Measurements from ENCODE around the gene SYCP2L.
"Not testable (repeated sequence)": the region's sequence is repeated elsewhere in the genome, so short reads cannot be mapped to it uniquely, and the experiment has no call there.

SYCP2L gene

DNA sequence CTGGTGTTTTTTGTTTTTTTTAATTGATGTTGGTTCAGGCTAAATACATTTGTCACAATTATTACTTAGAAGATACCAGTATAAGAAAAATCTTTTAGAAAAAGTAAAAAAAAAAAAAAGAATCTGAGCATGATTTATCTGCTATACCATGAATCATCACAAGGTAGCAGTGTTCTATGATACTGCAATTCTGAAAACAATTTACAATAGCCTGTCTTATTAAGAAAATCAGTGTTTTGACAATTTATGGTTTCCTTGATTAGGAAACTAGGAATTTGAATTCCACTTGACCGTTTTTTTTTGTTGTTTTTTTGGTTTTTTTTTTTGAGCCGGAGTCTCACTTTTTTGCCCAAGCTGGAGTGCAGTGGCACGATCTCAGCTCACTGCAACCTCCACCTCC is 39.2 kb upstream of the SYCP2L start:
- Histone ChIP-seq H3K4me1 (no peaks in the 10 kb centered on the region), H3K36me3 (no peaks in the 10 kb centered on the region), H3K4me3 (ENCODE audit: low read depth, low read length) (no peak overlapping the region), H3K9me3 (no peaks in the 10 kb centered on the region), H3K27me3 (0 out of 2 replicates have a peak, but pooled peaks cover under 1% of the 10 kb centered on the region)
- no peak for DNase-seq
- TF ChIP-seq, protein P1, sequence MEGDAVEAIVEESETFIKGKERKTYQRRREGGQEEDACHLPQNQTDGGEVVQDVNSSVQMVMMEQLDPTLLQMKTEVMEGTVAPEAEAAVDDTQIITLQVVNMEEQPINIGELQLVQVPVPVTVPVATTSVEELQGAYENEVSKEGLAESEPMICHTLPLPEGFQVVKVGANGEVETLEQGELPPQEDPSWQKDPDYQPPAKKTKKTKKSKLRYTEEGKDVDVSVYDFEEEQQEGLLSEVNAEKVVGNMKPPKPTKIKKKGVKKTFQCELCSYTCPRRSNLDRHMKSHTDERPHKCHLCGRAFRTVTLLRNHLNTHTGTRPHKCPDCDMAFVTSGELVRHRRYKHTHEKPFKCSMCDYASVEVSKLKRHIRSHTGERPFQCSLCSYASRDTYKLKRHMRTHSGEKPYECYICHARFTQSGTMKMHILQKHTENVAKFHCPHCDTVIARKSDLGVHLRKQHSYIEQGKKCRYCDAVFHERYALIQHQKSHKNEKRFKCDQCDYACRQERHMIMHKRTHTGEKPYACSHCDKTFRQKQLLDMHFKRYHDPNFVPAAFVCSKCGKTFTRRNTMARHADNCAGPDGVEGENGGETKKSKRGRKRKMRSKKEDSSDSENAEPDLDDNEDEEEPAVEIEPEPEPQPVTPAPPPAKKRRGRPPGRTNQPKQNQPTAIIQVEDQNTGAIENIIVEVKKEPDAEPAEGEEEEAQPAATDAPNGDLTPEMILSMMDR (IDR thresholded peaks at IDR 0.05; ENCODE audit: low read depth, low read length), result peak; percentile 19; the same call in 1 of the 2 replicates

DNA sequence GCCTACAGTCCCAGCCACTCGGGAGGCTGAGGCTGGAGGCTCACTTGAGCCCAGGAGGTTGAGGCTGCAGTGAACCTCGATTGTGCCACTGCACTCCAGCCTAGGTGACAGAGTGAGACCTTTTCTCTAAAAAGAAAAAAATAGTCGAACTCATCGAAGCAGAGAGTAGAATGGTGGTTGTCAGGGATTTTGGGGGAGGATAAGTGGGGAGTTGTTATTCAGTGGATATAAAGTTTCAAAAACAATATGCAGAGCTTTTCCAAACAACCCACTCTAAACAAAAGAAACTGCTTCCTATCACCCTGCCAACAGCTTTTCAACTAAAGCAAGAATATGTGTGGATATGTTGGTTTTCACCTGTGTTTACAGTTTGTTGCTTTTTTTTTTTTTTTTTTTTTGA is 37.0 kb upstream of the SYCP2L start:
- TF ChIP-seq, protein P1 (IDR thresholded peaks at IDR 0.05; ENCODE audit: low read depth, low read length), result no peak
- no peak for DNase-seq
- Histone ChIP-seq H3K36me3 (no peaks in the 10 kb centered on the region), H3K4me1 (no peaks in the 10 kb centered on the region), H3K27me3 (no peaks in the 10 kb centered on the region), H3K4me3 (ENCODE audit: low read depth, low read length) (no peak overlapping the region), H3K9me3 (no peaks in the 10 kb centered on the region)

DNA sequence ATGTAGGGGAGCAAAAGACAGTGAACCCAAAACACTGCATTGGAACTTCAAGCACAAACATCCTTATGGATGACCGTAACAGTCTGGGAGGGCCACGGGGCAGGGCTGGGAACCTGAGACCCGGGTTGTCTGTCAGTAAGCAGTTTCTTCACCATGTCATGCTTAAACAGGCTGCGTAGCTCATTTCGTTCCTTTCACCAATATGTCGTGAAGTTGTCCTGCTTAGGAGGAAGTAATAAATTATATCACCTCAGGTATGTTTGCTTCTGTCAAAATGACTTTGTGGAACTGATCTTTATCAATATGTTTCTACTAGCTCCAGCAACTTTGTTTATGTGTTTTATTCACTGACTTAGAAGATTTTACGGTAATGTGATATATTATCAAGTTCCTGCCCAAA is 36.1 kb upstream of the SYCP2L start:
- H3K4me1 ChIP-seq, result no peaks in the 10 kb centered on the region
- no peaks in the 10 kb centered on the region for H3K9me3 ChIP-seq
- DNase-seq, result no peak
- TF ChIP-seq, protein P1 (IDR thresholded peaks at IDR 0.05; ENCODE audit: low read depth, low read length), result no peak
- no peaks in the 10 kb centered on the region for H3K36me3 ChIP-seq
- H3K4me3 ChIP-seq (ENCODE audit: low read depth, low read length), result no peak overlapping the region
- H3K27me3 ChIP-seq, result no peaks in the 10 kb centered on the region

DNA sequence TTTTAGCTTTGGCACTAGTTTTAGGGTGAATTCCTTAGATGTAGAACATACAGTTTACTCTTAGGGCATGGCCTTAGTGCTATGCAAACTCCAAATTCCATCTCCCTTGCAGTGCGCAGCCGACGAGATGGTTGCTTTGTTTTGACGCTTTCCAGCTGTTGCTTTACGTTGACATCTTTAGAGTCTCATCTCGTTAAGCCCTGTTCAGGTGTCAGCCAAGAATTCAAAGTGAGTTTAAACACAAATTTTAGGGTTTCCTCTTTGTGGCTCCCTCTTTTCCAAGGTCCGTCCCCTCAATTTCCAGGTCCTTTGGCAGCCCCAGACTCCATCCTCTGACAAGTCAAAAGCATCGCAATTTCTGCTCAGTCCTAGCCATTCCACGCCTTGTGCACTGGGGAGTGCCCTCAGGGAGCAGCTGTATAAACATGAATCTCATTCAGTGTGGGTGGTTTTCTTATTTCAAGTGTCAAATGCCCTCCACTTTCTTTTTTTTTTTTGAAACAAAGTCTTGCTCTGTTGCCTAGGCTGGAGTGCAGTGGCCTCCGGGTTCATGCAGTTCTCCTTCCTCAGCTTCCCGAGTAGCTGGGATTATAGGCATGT is 34.4 kb upstream of the SYCP2L start:
- TF ChIP-seq, protein P1 (IDR thresholded peaks at IDR 0.05; ENCODE audit: low read depth, low read length), result no peak
- Histone ChIP-seq H3K4me3 (ENCODE audit: low read depth, low read length) (no peak overlapping the region), H3K36me3 (no peaks in the 10 kb centered on the region)

DNA sequence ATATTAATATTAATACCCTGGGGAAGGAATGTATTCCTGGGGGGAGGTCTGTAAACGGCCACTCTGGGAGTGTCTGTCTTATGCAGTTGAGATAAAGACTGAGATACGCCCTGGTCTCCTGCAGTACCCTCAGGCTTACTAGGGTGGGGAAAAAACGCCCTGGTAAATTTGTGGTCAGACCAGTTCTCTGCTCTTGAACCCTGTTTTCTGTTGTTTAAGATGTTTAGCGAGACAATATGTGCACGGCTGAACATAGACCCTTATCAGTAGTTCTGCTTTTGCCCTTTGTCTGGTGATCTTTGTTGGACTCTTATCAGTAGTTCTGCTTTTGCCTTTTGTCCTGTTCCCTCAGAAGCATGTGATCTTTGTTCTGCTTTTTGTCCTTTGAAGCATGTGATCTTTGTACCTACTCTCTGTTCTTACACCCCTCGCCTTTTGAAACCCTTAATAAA is 33.0 kb upstream of the SYCP2L start:
- not testable (repeated sequence) for H3K9me3 ChIP-seq; H3K27me3 ChIP-seq; H3K36me3 ChIP-seq; H3K4me3 ChIP-seq (ENCODE audit: low read depth, low read length); H3K4me1 ChIP-seq; DNase-seq

More for the DNA sequence above, 34.4 kb upstream of the SYCP2L start:
- Histone ChIP-seq H3K4me1 (no peaks in the 10 kb centered on the region), H3K9me3 (no peaks in the 10 kb centered on the region), H3K27me3 (no peaks in the 10 kb centered on the region)
- no peak for DNase-seq

DNA sequence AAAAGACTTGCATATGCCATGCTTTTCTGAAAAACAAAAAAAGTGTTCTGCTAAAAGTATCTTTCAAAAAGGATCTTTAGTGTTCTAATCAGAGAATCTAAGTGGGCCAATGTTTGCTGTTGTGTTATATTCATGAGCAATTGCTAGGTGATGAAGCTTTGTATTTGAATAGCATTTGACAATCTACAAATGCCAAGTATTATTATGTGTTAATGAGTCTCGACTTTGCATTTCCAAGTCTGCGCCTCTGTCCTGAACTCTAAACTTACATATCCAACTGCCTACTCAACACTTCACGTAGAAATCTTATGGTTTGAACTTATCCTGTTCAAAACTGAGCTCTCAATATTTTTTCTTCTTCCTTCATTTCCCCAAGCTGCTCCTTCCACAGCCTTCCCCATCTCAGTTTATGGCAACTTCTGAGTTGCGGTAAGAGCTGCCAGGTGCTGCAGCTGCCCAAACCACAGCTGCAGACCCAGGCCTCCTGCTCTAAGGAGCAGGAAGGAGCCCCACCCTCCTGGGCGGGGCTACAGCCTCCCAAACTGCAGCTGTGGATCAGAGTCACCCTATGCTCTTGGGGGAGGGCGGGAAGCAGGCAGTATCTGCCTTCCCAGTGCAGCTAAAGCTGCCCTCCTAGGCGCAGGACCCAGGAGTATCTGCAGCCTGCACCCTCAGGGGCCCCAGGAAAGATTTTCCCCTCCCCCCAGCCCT is 31.8 kb upstream of the SYCP2L start:
- no peak for DNase-seq
- Histone ChIP-seq H3K4me1 (no peaks in the 10 kb centered on the region), H3K36me3 (no peaks in the 10 kb centered on the region), H3K4me3 (ENCODE audit: low read depth, low read length) (no peak overlapping the region), H3K27me3 (no peaks in the 10 kb centered on the region), H3K9me3 (no peaks in the 10 kb centered on the region)
- TF ChIP-seq, protein P1 (IDR thresholded peaks at IDR 0.05; ENCODE audit: low read depth, low read length), result no peak

Data from BE2C (cell line).